Neural cell (in vitro differentiated cells): ENCODE results near the gene SDHD. TPM values are rescaled to one million over a fixed set of nuclear protein-coding genes. Genes with fewer than 3 reads are reported as not detected.

Source experiments
- H2AFZ ChIP-seq: fragments of 200-600, 300-800 bp; sonication (generic), shearing (Covaris generic); 2 replicates; pipeline ENCODE4 v1.6.0; 2014; ENCODE audit warnings: low read depth, mild to moderate bottlenecking, antibody characterized with exemption, low read length, moderate library complexity
- H3F3A ChIP-seq: fragments of 200-600 bp; shearing (Covaris generic); 2 replicates; pipeline ENCODE4 v1.6.1; 2016; ENCODE audit warnings: mild to moderate bottlenecking, moderate library complexity, mixed read lengths, antibody characterized with exemption, low read length; ENCODE audit not compliant: insufficient read depth, poor library complexity, severe bottlenecking
- H3K27ac ChIP-seq: fragments of 200-600, 300-800 bp; sonication (generic), shearing (Covaris generic); 2 replicates; pipeline ENCODE4 v1.5.1; 2014; ENCODE audit warnings: mild to moderate bottlenecking, low read length, moderate library complexity
- H3K27me3 ChIP-seq: fragments of 300-800, 200-600 bp; sonication (generic), shearing (Covaris generic); 2 replicates; pipeline ENCODE4 v1.6.0; 2014; ENCODE audit warnings: mild to moderate bottlenecking, low read depth, low read length, moderate library complexity; ENCODE audit not compliant: insufficient read depth
- H3K36me3 ChIP-seq: fragments of 300-800, 200-600 bp; sonication (generic), shearing (Covaris generic); 2 replicates; pipeline ENCODE4 v1.5.1; 2014; ENCODE audit warnings: mild to moderate bottlenecking, antibody characterized with exemption, low read length, moderate library complexity; ENCODE audit not compliant: insufficient read depth
- H3K4me2 ChIP-seq: fragments of 300-800, 200-600 bp; sonication (generic), shearing (Covaris generic); 2 replicates; pipeline ENCODE4 v1.6.0; 2014; ENCODE audit warnings: mild to moderate bottlenecking, low read length
- H3K4me3 ChIP-seq: fragments of 300-800, 200-600 bp; sonication (generic), shearing (Covaris generic); 2 replicates; pipeline ENCODE4 v1.5.1; 2014; ENCODE audit warnings: mild to moderate bottlenecking, low read length, moderate library complexity
- H3K79me2 ChIP-seq: fragments of 200-600 bp; shearing (Covaris generic); replicated peaks from 2 replicates; pipeline ENCODE4 v1.6.0; 2014; ENCODE audit warnings: mild to moderate bottlenecking, low read length, moderate library complexity; ENCODE audit not compliant: insufficient read depth
- H3K9ac ChIP-seq: fragments of 300-800, 200-600 bp; sonication (generic), shearing (Covaris generic); 2 replicates; pipeline ENCODE4 v1.6.1; 2016; ENCODE audit warnings: mild to moderate bottlenecking, low read length, mixed read lengths
- H3K9me2 ChIP-seq: fragments of 200-600 bp; shearing (Covaris generic); 2 replicates; pipeline ENCODE4 v1.6.1; 2016; ENCODE audit warnings: mild to moderate bottlenecking, low read length, mixed read lengths; ENCODE audit not compliant: insufficient read depth
- H3K9me3 ChIP-seq: fragments of 200-600, 300-800 bp; sonication (generic), shearing (Covaris generic); 2 replicates; pipeline ENCODE4 v1.6.1; 2016; ENCODE audit warnings: mild to moderate bottlenecking, mixed run types, low read length, moderate library complexity, mixed read lengths
- H4K20me1 ChIP-seq: fragments of 200-600 bp; shearing (Covaris generic); 2 replicates; pipeline ENCODE4 v1.6.1; 2016; ENCODE audit warnings: mild to moderate bottlenecking, mixed run types; ENCODE audit not compliant: insufficient read depth
- EP300 ChIP-seq: fragments of 450-650 bp; conservative IDR thresholded peaks from 2 replicates; pipeline ENCODE4 v1.6.1; 2014; ENCODE audit warnings: antibody characterized with exemption, mild to moderate bottlenecking, moderate library complexity; ENCODE audit not compliant: poor library complexity, severe bottlenecking
- EZH2 ChIP-seq: fragments of 200-600, 300-800 bp; shearing (Covaris generic), sonication (generic); IDR thresholded peaks from 2 replicates; pipeline ENCODE4 v1.6.1; 2014; ENCODE audit warnings: antibody characterized with exemption, low read length, borderline replicate concordance, mild to moderate bottlenecking; ENCODE audit not compliant: insufficient read depth, poor library complexity, severe bottlenecking
- MXI1 ChIP-seq: fragments of 450-650 bp; conservative IDR thresholded peaks from 2 replicates; pipeline ENCODE4 v1.6.1; 2014; ENCODE audit warnings: antibody characterized with exemption, mild to moderate bottlenecking; ENCODE audit not compliant: poor library complexity, severe bottlenecking
- POLR2AphosphoS5 ChIP-seq: IDR thresholded peaks from 2 replicates; pipeline ENCODE4 v1.6.1; 2012
- RAD21 ChIP-seq: fragments of 450-650 bp; conservative IDR thresholded peaks from 2 replicates; pipeline ENCODE4 v1.6.1; 2014; ENCODE audit warnings: antibody characterized with exemption, mild to moderate bottlenecking, moderate library complexity
- REST ChIP-seq: IDR thresholded peaks from 2 replicates; pipeline ENCODE4 v1.6.1; 2012; ENCODE audit warnings: borderline replicate concordance
- SMC3 ChIP-seq: fragments of 450-650 bp; conservative IDR thresholded peaks from 2 replicates; pipeline ENCODE4 v1.6.1; 2014; ENCODE audit warnings: antibody characterized with exemption, mild to moderate bottlenecking, moderate library complexity; ENCODE audit not compliant: poor library complexity
- TAF1 ChIP-seq: IDR thresholded peaks from 2 replicates; pipeline ENCODE4 v1.6.1; 2012; ENCODE audit warnings: low read depth
- polyA plus RNA-seq: library from polyadenylated mRNA; depleted of rRNA; stranded (reverse); fragments of >200 nt; gene quantifications from 2 replicates; pipeline ENCODE4 v1.2.3, GENCODE V29; 2014
- TF ChIP-seq, protein P1 (sequence below): fragments of 450-650 bp; IDR thresholded peaks from 2 replicates; pipeline ENCODE4 v1.5.1; 2014; ENCODE audit warnings: antibody characterized with exemption, mild to moderate bottlenecking, moderate library complexity; ENCODE audit not compliant: poor library complexity, severe bottlenecking

The SDHD gene
- polyA plus RNA-seq, 1 donor from 2014 or later: 34.7 TPM

GRCh38 chr11:112118176-112118575, 31.5 kb downstream of the SDHD start:
- Histone ChIP-seq H2AFZ (no peak overlapping the region), H3K9ac (no peak overlapping the region), H3K4me3 (no peak overlapping the region), H3K79me2 (no peaks in the 10 kb centered on the region), H3K4me2 (no peak overlapping the region), H3K9me2 (no peaks in the 10 kb centered on the region), H3K27ac (no peak overlapping the region), H3K9me3 (no peaks in the 10 kb centered on the region), H3F3A (no peaks in the 10 kb centered on the region), H3K36me3 (no peaks in the 10 kb centered on the region), H4K20me1 (no peaks in the 10 kb centered on the region), H3K27me3 (no peaks in the 10 kb centered on the region)
- TF ChIP-seq, protein P1, sequence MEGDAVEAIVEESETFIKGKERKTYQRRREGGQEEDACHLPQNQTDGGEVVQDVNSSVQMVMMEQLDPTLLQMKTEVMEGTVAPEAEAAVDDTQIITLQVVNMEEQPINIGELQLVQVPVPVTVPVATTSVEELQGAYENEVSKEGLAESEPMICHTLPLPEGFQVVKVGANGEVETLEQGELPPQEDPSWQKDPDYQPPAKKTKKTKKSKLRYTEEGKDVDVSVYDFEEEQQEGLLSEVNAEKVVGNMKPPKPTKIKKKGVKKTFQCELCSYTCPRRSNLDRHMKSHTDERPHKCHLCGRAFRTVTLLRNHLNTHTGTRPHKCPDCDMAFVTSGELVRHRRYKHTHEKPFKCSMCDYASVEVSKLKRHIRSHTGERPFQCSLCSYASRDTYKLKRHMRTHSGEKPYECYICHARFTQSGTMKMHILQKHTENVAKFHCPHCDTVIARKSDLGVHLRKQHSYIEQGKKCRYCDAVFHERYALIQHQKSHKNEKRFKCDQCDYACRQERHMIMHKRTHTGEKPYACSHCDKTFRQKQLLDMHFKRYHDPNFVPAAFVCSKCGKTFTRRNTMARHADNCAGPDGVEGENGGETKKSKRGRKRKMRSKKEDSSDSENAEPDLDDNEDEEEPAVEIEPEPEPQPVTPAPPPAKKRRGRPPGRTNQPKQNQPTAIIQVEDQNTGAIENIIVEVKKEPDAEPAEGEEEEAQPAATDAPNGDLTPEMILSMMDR: no peak
- TF ChIP-seq MXI1 (no peak), POLR2AphosphoS5 (no peak)

- TF ChIP-seq, protein P1: no peak
- TF ChIP-seq POLR2AphosphoS5 (no peak), SMC3 (no peak), RAD21 (no peak), EZH2 (no peak), MXI1 (no peak), EP300 (no peak), REST (no peak), TAF1 (no peak)
- H3K27me3 ChIP-seq: no peaks in the 10 kb centered on the region
- H3K79me2 ChIP-seq: no peaks in the 10 kb centered on the region
- no peaks in the 10 kb centered on the region for H3F3A ChIP-seq
- H3K9me3 ChIP-seq: no peaks in the 10 kb centered on the region
- no peaks in the 10 kb centered on the region for H4K20me1 ChIP-seq
- no peak overlapping the region for H3K27ac ChIP-seq
- no peak overlapping the region for H3K9ac ChIP-seq
- H3K4me2 ChIP-seq: no peak overlapping the region
- H3K9me2 ChIP-seq: no peaks in the 10 kb centered on the region
- H3K4me3 ChIP-seq: no peak overlapping the region
- no peaks in the 10 kb centered on the region for H3K36me3 ChIP-seq
- H2AFZ ChIP-seq: no peak overlapping the region
Observed at GRCh38 chr11:112121981-112122615, 35.4 kb downstream of the SDHD start.
